Measurements from ENCODE around the gene GOLGA6B.
A peak's percentile ranks its signal among the peaks of the same experiment; 100 is the strongest.
"Not testable (repeated sequence)": the region's sequence is repeated elsewhere in the genome, so short reads cannot be mapped to it uniquely, and the experiment has no call there.

GOLGA6B gene

GRCh38 chr15:72654397-72654796, at the start of gene GOLGA6B:
Gene GOLGA6B, plus strand, starts transcription at chr15:72654697. Its CDS starts 41 bp downstream, at chr15:72654738.
- not testable (repeated sequence) for DNase-seq (ENCODE audit: low spot score)

GRCh38 chr15:72604794-72605193, 49.7 kb upstream of the GOLGA6B start:
- DNase-seq (ENCODE audit: low spot score), result no peak

GRCh38 chr15:72608084-72608483, 46.4 kb upstream of the GOLGA6B start:
- not testable (repeated sequence) for DNase-seq (ENCODE audit: low spot score)

- no peak for DNase-seq (ENCODE audit: low spot score)
Observed at GRCh38 chr15:72609862-72610261, 44.6 kb upstream of the GOLGA6B start.

GRCh38 chr15:72612324-72612723, 42.2 kb upstream of the GOLGA6B start:
- not testable (repeated sequence) for DNase-seq (ENCODE audit: low spot score)

- no peak for DNase-seq (ENCODE audit: low spot score)
Observed at GRCh38 chr15:72614810-72615532, 39.5 kb upstream of the GOLGA6B start.

GRCh38 chr15:72615533-72616233, 38.8 kb upstream of the GOLGA6B start:
- DNase-seq (ENCODE audit: low spot score), result not testable (repeated sequence)

GRCh38 chr15:72616491-72617210, 37.8 kb upstream of the GOLGA6B start:
- no peak for DNase-seq (ENCODE audit: low spot score)

- DNase-seq (ENCODE audit: low spot score), result not testable (repeated sequence)
Observed at GRCh38 chr15:72623854-72624253, 30.6 kb upstream of the GOLGA6B start.

GRCh38 chr15:72626153-72626552, 28.3 kb upstream of the GOLGA6B start:
- DNase-seq (ENCODE audit: low spot score), result not testable (repeated sequence)

- peak; percentile 14 for DNase-seq (ENCODE audit: low spot score)
Observed at GRCh38 chr15:72628249-72629067, 26.0 kb upstream of the GOLGA6B start.

GRCh38 chr15:72629068-72629570, 25.4 kb upstream of the GOLGA6B start:
- DNase-seq (ENCODE audit: low spot score), result not testable (repeated sequence)

GRCh38 chr15:72636519-72637282, 17.8 kb upstream of the GOLGA6B start:
- peak; percentile 75 for DNase-seq (ENCODE audit: low spot score)

GRCh38 chr15:72639759-72640483, 14.6 kb upstream of the GOLGA6B start:
- not testable (repeated sequence) for DNase-seq (ENCODE audit: low spot score)

- DNase-seq (ENCODE audit: low spot score), result not testable (repeated sequence)
Observed at GRCh38 chr15:72642271-72642670, 12.2 kb upstream of the GOLGA6B start.

GRCh38 chr15:72648631-72649253, 5.8 kb upstream of the GOLGA6B start:
- DNase-seq (ENCODE audit: low spot score), result not testable (repeated sequence)

GRCh38 chr15:72656014-72656413, 1.5 kb downstream of the GOLGA6B start:
- DNase-seq (ENCODE audit: low spot score), result not testable (repeated sequence)

GRCh38 chr15:72661081-72661480, 6.6 kb downstream of the GOLGA6B start:
- not testable (repeated sequence) for DNase-seq (ENCODE audit: low spot score)

GRCh38 chr15:72663931-72664330, 9.4 kb downstream of the GOLGA6B start:
- not testable (repeated sequence) for DNase-seq (ENCODE audit: low spot score)

GRCh38 chr15:72665706-72666105, 11.2 kb downstream of the GOLGA6B start:
- DNase-seq (ENCODE audit: low spot score), result not testable (repeated sequence)
